AG09319 (cell line): Measurements from ENCODE around the gene IL3.

ENCODE experiments used
- DNase-seq: peaks from one replicate; pipeline ENCODE4 v3.0.0-alpha.2; 2010; ENCODE audit warnings: low read depth; ENCODE audit errors: extremely low read depth
- CTCF ChIP-seq: IDR thresholded peaks from 2 replicates; pipeline ENCODE4 v1.5.1; 2011; ENCODE audit warnings: low read depth, mild to moderate bottlenecking, inconsistent platforms, low read length, moderate library complexity

The IL3 gene

GRCh38 chr5:132058646-132059042 is 1.8 kb upstream of the IL3 start:
- no peak for TF ChIP-seq CTCF
- DNase-seq: no peak

DNA sequence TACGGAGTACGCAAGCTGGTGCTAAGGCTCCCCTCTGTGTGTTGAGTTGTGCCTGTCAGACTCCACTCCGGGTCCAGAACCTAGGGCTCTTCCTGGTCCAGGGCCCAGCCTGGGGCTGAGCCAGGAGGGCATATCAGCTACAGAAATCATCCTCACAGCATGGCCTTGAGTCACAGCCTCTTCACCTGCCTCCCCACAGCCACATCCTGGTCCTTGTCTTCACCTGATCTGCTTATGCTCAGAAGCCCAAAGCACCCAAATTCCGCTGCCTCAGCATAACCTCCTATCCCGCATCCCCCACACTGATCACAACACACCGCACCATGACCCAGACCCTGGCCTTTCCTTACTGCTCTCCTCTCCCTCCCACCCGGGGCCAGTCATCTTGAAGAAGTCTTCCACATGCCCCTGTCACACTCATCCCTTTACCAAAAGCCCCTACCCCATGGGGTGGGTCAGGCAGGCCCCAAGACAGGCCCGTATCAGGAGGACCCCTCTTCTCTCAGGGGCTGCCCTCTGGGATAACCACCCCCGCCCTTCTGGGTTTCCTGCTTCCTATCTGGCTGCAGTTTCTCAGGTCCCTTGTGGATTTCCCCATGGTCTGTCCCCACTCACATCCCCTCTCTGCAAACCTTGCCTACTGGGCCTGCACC is 1.3 kb upstream of the IL3 start:
- TF ChIP-seq CTCF: no peak
- DNase-seq: no peak

GRCh38 chr5:132059696-132060500 is 557 bp upstream of the IL3 start:
- no peak for DNase-seq
- TF ChIP-seq CTCF: no peak

DNA sequence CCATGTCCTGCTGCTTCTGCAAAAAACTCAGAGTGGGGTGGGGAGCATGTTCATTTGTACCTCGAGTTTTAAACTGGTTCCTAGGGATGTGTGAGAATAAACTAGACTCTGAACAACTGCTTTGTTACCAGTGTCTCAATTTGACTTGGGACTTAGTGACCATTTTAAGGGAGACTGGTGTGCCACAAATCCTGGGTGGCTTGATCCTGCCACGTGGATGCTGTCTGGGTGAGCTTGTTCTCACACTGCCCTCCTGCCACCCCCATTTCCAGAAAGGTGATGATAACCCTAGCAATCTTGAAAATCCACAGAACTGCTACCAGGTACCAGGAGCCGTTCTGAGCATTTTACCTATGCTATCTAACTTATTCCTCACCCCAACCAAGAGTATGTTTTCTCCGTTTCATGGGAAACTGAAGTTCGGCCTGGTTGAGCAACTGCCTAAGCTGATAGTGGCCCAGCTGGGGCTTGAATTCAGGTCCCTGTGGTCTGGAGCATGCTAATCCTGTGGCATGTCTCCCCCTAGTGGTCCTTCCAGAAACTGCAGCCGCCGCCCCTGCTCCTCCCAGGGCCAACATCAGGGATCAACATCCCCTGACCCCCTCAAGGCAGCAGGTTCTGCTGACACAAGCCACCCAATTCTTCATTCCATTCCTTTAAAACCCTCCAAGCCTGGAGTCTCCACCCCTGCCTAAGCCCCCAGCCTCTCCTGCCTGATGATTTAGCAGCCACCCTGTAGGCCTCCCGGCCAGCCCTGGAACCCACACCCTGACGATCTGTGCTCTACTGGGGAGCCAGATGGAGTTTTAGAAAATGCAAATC is 2.8 kb downstream of the IL3 start:
- peak; percentile 28 for DNase-seq

DNA sequence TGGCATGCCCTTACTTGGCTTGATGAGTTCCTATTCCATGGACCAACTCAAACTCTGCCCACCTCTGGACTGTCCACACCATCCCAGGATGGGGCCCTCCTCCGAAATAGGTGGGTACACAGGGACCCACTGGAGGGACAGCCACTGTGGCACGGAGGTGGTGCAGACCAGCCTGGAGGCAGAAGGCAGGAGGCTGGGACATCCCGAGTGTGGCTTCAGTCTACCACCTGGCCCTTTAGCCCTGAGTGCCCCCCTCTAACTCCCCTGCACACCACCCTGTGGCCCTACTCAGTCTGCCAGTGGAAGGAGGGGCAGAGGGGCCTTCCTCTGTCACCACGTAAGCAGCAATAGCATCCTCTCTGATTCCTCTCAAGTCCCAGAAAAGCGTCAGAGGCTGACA is 3.7 kb downstream of the IL3 start:
- DNase-seq: no peak
- no peak for TF ChIP-seq CTCF

More for the DNA sequence above, 2.8 kb downstream of the IL3 start:
- TF ChIP-seq CTCF: peak; percentile 98

DNA sequence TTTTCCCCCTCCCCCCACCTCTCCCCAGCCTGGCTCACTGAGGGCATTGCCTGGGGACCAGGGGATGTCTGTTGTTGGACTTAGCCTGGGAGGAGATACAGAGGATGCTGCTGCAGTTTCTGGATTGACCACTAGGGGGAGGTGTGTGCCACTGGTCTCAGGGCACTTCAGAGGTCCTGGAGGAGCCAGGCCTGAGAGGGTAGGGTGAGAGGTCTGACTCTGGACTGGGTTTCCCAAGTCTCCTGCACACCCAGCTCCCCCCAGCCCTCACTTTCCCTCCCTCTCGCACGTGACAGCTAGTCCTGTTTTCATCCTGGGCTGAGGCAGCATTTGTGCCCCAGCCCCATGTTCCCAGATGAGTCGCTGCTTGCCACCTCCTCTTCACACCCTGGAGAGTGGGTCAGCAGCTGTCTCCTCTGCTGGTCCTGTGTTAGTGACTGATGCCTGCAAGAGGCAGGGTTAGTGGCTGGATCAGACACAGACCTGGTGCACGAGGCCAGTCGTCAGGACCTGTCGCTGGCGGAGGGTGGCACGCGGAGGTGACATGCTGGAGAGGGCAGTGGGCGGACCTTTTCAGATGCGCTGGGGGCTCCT is 4.4 kb downstream of the IL3 start:
- DNase-seq: peak; percentile 28
- peak; percentile 99 for TF ChIP-seq CTCF
